Common myeloid progenitor, CD34-positive (primary cell): ENCODE measurements around the gene SLIT1.

ENCODE experiments used
- CTCF ChIA-PET: fragments of 350-600 bp; sonication (Branson Sonifier 250); formaldehyde crosslinking; loops from one replicate; lab custom pipeline; 2021; ENCODE audit warnings: antibody characterized with exemption; lab: Charles Lee
- POLR2A ChIA-PET: fragments of 350-600 bp; sonication (Branson Sonifier 250); formaldehyde crosslinking; loops from one replicate; lab custom pipeline; 2021; ENCODE audit warnings: antibody characterized with exemption; lab: Charles Lee
- DNase-seq, 3 donors: peaks; one replicate each; pipeline versions ENCODE4 v3.0.0 to v3.0.0-alpha.2; 2013
- H3K27ac ChIP-seq, 2 experiments: 1 replicate in 1 of 2; 2 replicates in 1 of 2; pipeline ENCODE4 v1.7.0; 2013; ENCODE audit warnings: inconsistent platforms in 2 of 2, low read length in 2 of 2, mild to moderate bottlenecking in 2 of 2, low read depth in 1 of 2, moderate library complexity in 1 of 2; ENCODE audit not compliant: severe bottlenecking in 2 of 2, insufficient read depth in 1 of 2, poor library complexity in 1 of 2
- H3K27me3 ChIP-seq, 5 experiments: replicated peaks in 2 of 5; 1 replicate in 3 of 5; 2 replicates in 2 of 5; pipeline versions ENCODE4 v1.6.1 to v1.7.0; 2013; ENCODE audit warnings: low read length in 4 of 5, mild to moderate bottlenecking in 2 of 5, moderate library complexity in 2 of 5, inconsistent platforms in 1 of 5; ENCODE audit not compliant: insufficient read depth in 5 of 5, control insufficient read depth in 4 of 5
- H3K36me3 ChIP-seq, 4 experiments: 1 replicate in 2 of 4; 2 replicates in 2 of 4; pipeline versions ENCODE4 v1.6.1 to v1.7.0; 2013; ENCODE audit warnings: low read length in 3 of 4, control low read depth in 1 of 4, mild to moderate bottlenecking in 1 of 4; ENCODE audit not compliant: control insufficient read depth in 4 of 4, insufficient read depth in 4 of 4
- H3K4me1 ChIP-seq, 4 experiments: 1 replicate in 3 of 4; 2 replicates in 1 of 4; pipeline versions ENCODE4 v1.6.1 to v1.7.1; 2013; ENCODE audit warnings: low read length in 3 of 4, mild to moderate bottlenecking in 3 of 4, control low read depth in 1 of 4, inconsistent platforms in 1 of 4, moderate library complexity in 1 of 4; ENCODE audit not compliant: control insufficient read depth in 4 of 4, insufficient read depth in 4 of 4; ENCODE audit errors: control extremely low read depth in 1 of 4
- H3K4me3 ChIP-seq, 7 experiments: 1 replicate in 4 of 7; 2 replicates in 3 of 7; pipeline versions ENCODE4 v1.5.1 to v1.7.0; 2013; ENCODE audit warnings: mild to moderate bottlenecking in 7 of 7, low read length in 6 of 7, moderate library complexity in 6 of 7, inconsistent platforms in 2 of 7, low read depth in 2 of 7, control low read depth in 1 of 7; ENCODE audit not compliant: insufficient read depth in 4 of 7, control insufficient read depth in 1 of 7; ENCODE audit errors: extremely low read depth in 1 of 7
- H3K9me3 ChIP-seq, 5 experiments: 1 replicate in 4 of 5; 2 replicates in 1 of 5; pipeline versions ENCODE4 v1.6.1 to v1.7.1; 2013; ENCODE audit warnings: low read length in 4 of 5, mild to moderate bottlenecking in 2 of 5, inconsistent platforms in 1 of 5, low read depth in 1 of 5, moderate library complexity in 1 of 5; ENCODE audit not compliant: control insufficient read depth in 4 of 5, insufficient read depth in 2 of 5; ENCODE audit errors: control extremely low read depth in 1 of 5
- WGBS: methylation state at CpG from one replicate; pipeline ENCODE4 v1.1.5; 2013; ENCODE audit not compliant: insufficient coverage; 5-methylcytosine and 5-hydroxymethylcytosine counted together

SLIT1 gene

GRCh38 chr10:97215619-97216260, 30.0 kb upstream of the SLIT1 start:
- CTCF ChIA-PET, result interaction anchor here (1.1 to 5.3 kb wide), 3 partner anchors 18 to 143 kb away, joined by 3 to 25 read pairs (median 7); no protein-coding TSS in a partner anchor
- 96% methylated on average over 8 of the region's 15 CpGs for WGBS

GRCh38 chr10:97213431-97213830, 27.7 kb upstream of the SLIT1 start:
- 79% methylated on average over 2 of the region's 9 CpGs for WGBS
- Histone ChIP-seq H3K36me3 (no peaks in the 10 kb centered on the region), H3K9me3 (no peaks in the 10 kb centered on the region), H3K4me1 (peaks cover 0 to 20% (median 14%) of the 10 kb centered on the region in 4 experiments), H3K4me3 (no peak overlapping the region), H3K27me3 (peaks cover 0 to 5% (median 0%) of the 10 kb centered on the region in 5 experiments), H3K27ac (no peak overlapping the region)
- ChIA-PET POLR2A (no interaction called here), CTCF (interaction anchor here (1.0 to 5.6 kb wide), 4 partner anchors 8 to 132 kb away, joined by 3 to 33 read pairs (median 4); no protein-coding TSS in a partner anchor)
- no peak for DNase-seq

More at GRCh38 chr10:97215619-97216260, 30.0 kb upstream of the SLIT1 start:
- H3K4me3 ChIP-seq, result no peak overlapping the region
- POLR2A ChIA-PET, result no interaction called here
- no peak overlapping the region for H3K27ac ChIP-seq
- no peaks in the 10 kb centered on the region for H3K9me3 ChIP-seq
- H3K36me3 ChIP-seq, result no peaks in the 10 kb centered on the region
- H3K27me3 ChIP-seq, result no peaks in the 10 kb centered on the region
- no peak for DNase-seq
- H3K4me1 ChIP-seq, result peaks cover 0 to 23% (median 14%) of the 10 kb centered on the region in 4 experiments

GRCh38 chr10:97211229-97211628, 25.5 kb upstream of the SLIT1 start:
- Histone ChIP-seq H3K36me3 (no peaks in the 10 kb centered on the region), H3K4me1 (no peaks in the 10 kb centered on the region), H3K27ac (no peak overlapping the region), H3K27me3 (peaks cover 0 to 11% (median 0%) of the 10 kb centered on the region in 5 experiments), H3K9me3 (no peaks in the 10 kb centered on the region), H3K4me3 (no peak overlapping the region)
- ChIA-PET CTCF (interaction anchor here (0.6 to 10.5 kb wide), 22 partner anchors 9 to 267 kb away, joined by 3 to 180 read pairs (median 8); no protein-coding TSS in a partner anchor), POLR2A (no interaction called here)
- 95% methylated on average over 6 of the region's 9 CpGs for WGBS
- DNase-seq, result no peak

GRCh38 chr10:97210543-97210960, 24.8 kb upstream of the SLIT1 start:
- POLR2A ChIA-PET, result interaction anchor here (0.9 kb wide), 1 partner anchor 133 kb away, joined by 5 read pairs; no protein-coding TSS in a partner anchor
- WGBS, result 0% methylated on average over 3 of the region's 8 CpGs

GRCh38 chr10:97207756-97208346, 22.1 kb upstream of the SLIT1 start:
- ChIA-PET CTCF (interaction anchor here (0.9 to 10.5 kb wide), 9 partner anchors 10 to 171 kb away, joined by 3 to 180 read pairs (median 4); no protein-coding TSS in a partner anchor), POLR2A (interaction anchor here (0.6 kb wide), 1 partner anchor 147 kb away, joined by 3 read pairs; no protein-coding TSS in a partner anchor)
- H3K4me3 ChIP-seq, result no peak overlapping the region
- DNase-seq, result no peak
- peaks cover 0 to 12% (median 0%) of the 10 kb centered on the region in 5 experiments for H3K27me3 ChIP-seq
- H3K27ac ChIP-seq, result no peak overlapping the region
- WGBS, result 71% methylated on average over 6 of the region's 7 CpGs
- no peaks in the 10 kb centered on the region for H3K4me1 ChIP-seq
- H3K9me3 ChIP-seq, result peaks cover 0 to 3% (median 0%) of the 10 kb centered on the region in 5 experiments
- no peaks in the 10 kb centered on the region for H3K36me3 ChIP-seq

More at GRCh38 chr10:97210543-97210960, 24.8 kb upstream of the SLIT1 start:
- peak; percentile 57 to 80 (median 75) for DNase-seq
- Histone ChIP-seq H3K27me3 (peaks cover 0 to 12% (median 0%) of the 10 kb centered on the region in 5 experiments), H3K4me3 (no peak overlapping the region), H3K36me3 (no peaks in the 10 kb centered on the region), H3K4me1 (no peaks in the 10 kb centered on the region), H3K27ac (no peak overlapping the region), H3K9me3 (no peaks in the 10 kb centered on the region)
- CTCF ChIA-PET, result interaction anchor here (0.6 to 10.5 kb wide), 36 partner anchors 9 to 564 kb away, joined by 3 to 180 read pairs (median 4); no protein-coding TSS in a partner anchor

GRCh38 chr10:97207131-97207530, 21.4 kb upstream of the SLIT1 start:
- Histone ChIP-seq H3K9me3 (peaks cover 0 to 3% (median 0%) of the 10 kb centered on the region in 5 experiments), H3K4me3 (no peak overlapping the region), H3K4me1 (no peaks in the 10 kb centered on the region), H3K27me3 (peaks cover 0 to 12% (median 0%) of the 10 kb centered on the region in 5 experiments), H3K27ac (no peak overlapping the region), H3K36me3 (no peaks in the 10 kb centered on the region)
- no peak for DNase-seq
- 95% methylated on average over 6 of the region's 6 CpGs for WGBS
- ChIA-PET CTCF (interaction anchor here (1.0 to 10.5 kb wide), 7 partner anchors 11 to 170 kb away, joined by 3 to 180 read pairs (median 7); no protein-coding TSS in a partner anchor), POLR2A (no interaction called here)
